Activated T-helper 17 cell treated with anti-CD3 and anti-CD28 coated beads, Interleukin-2, amount 50 U/mL, for 72 hours (primary cell): ENCODE measurements around the gene SNRPD2. TPM values are rescaled to one million over a fixed set of nuclear protein-coding genes. Genes with fewer than 3 reads are reported as not detected.

Experiments used
- ATAC-seq: fragments of 150-1000 bp; cut with Tn5 transposase; replicated peaks from 2 replicates; pipeline ENCODE4 v1.10.0; 2021; ENCODE audit warnings: mild to moderate bottlenecking, moderate library complexity
- H3K27ac Mint-ChIP-seq: one replicate; pipeline ENCODE4 v1.8.0; 2022; ENCODE audit warnings: mixed read lengths
- H3K27me3 Mint-ChIP-seq: one replicate; pipeline ENCODE4 v1.8.0; 2022; ENCODE audit warnings: mixed read lengths
- H3K36me3 Mint-ChIP-seq: one replicate; pipeline ENCODE4 v1.8.0; 2022; ENCODE audit warnings: low read depth, mild to moderate bottlenecking, mixed read lengths
- H3K4me1 Mint-ChIP-seq: one replicate; pipeline ENCODE4 v1.8.0; 2022; ENCODE audit warnings: mixed read lengths
- H3K4me3 Mint-ChIP-seq: one replicate; pipeline ENCODE4 v1.8.0; 2022; ENCODE audit warnings: mild to moderate bottlenecking, mixed read lengths
- H3K9me3 Mint-ChIP-seq: one replicate; pipeline ENCODE4 v1.8.0; 2022; ENCODE audit warnings: mixed read lengths
- total RNA-seq, 2 donors: library from RNA; stranded (reverse); gene quantifications; one replicate each; pipeline ENCODE4 v1.2.3, GENCODE V29; 2022

Gene SNRPD2
- total RNA-seq, 2 donors from 2014 or later, result 544 to 752 TPM

DNA sequence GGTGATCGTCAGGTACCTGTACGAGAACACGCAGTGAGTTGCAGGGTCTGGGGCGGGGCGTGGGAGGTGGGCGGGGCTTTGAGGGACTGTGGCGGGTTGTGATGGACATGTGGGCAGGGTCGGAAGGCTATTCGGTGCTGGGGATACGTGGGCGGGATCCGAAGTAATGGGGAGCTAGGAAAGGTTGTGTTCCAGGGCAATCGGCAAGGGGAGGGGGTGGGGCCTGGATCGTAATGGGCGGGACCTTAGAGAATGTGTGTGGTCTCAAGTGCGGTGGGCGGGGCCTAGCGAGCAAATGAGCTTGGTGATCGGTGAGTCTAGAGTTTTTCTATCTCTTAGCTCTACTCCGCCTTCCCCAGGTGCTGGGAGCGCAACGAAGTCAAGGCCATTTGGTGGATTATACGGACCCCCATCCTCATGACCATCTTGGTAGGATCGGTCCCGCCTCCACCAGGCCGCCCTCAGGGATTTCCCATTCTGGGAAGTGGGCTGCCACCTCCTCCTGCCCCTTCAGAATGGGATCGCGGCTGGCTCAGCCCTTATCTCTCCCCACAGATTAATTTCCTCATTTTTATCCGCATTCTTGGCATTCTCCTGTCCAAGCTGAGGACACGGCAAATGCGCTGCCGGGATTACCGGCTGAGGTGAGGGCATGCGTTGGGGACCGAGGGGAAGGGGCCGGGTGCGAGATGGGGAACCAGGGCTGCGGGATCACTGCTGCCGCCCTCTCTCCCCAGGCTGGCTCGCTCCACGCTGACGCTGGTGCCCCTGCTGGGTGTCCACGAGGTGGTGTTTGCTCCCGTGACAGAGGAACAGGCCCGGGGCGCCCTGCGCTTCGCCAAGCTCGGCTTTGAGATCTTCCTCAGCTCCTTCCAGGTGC is 14.2 kb downstream of the SNRPD2 start:
- Mint-ChIP-seq H3K9me3 (no peaks in the 10 kb centered on the region), H3K27ac (peak overlapping the region; percentile 51), H3K4me3 (peak overlapping the region; percentile 76), H3K4me1 (peaks cover 12% of the 10 kb centered on the region), H3K27me3 (peaks cover 2% of the 10 kb centered on the region), H3K36me3 (peaks cover 3% of the 10 kb centered on the region)
- peak; percentile 72 for ATAC-seq

DNA sequence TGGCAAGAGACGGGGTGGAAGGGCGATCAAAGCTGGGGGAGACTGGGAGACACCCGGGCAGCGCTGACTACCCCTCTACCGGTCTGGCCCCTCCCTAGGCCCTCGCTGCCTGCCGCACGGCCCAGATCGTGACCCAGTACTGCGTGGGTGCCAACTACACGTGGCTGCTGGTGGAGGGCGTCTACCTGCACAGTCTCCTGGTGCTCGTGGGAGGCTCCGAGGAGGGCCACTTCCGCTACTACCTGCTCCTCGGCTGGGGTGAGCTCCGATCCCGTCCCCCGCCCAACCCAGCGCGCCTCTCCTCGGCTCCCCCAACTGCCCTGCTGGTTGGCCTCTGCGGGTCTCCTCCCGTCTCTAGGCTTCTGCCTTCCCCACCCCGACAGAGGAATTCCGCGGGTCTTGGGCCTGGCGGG is 14.9 kb downstream of the SNRPD2 start:
- no peaks in the 10 kb centered on the region for H3K9me3 Mint-ChIP-seq
- H3K27ac Mint-ChIP-seq, result no peak overlapping the region
- peak overlapping the region; percentile 76 for H3K4me3 Mint-ChIP-seq
- H3K4me1 Mint-ChIP-seq, result peaks cover 9% of the 10 kb centered on the region
- H3K36me3 Mint-ChIP-seq, result peaks cover 6% of the 10 kb centered on the region
- H3K27me3 Mint-ChIP-seq, result peaks cover 3% of the 10 kb centered on the region
- peak; percentile 41 for ATAC-seq

DNA sequence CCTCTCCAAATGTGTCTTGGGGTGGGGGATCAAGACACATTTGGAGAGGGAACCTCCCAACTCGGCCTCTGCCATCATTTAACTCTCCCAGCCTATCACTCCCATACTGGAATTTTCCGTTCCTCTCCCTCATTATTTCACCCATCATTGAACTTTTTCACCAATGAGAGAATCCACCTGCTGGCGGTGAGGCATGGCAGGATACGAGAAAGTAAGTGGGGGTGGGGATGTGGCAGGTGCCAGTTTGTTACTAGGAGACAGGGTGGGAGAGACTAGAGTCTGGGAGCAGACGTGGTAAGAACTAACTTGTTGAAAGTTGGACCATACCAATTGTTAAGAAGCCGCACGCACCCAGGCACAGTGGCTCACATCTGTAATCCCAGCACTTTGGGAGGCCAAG is 16.8 kb downstream of the SNRPD2 start:
- H3K36me3 Mint-ChIP-seq, result peaks cover 6% of the 10 kb centered on the region
- no peak overlapping the region for H3K4me3 Mint-ChIP-seq
- no peak overlapping the region for H3K27ac Mint-ChIP-seq
- ATAC-seq, result no peak
- H3K4me1 Mint-ChIP-seq, result peaks cover 4% of the 10 kb centered on the region
- H3K27me3 Mint-ChIP-seq, result peaks cover 14% of the 10 kb centered on the region
- H3K9me3 Mint-ChIP-seq, result no peaks in the 10 kb centered on the region

DNA sequence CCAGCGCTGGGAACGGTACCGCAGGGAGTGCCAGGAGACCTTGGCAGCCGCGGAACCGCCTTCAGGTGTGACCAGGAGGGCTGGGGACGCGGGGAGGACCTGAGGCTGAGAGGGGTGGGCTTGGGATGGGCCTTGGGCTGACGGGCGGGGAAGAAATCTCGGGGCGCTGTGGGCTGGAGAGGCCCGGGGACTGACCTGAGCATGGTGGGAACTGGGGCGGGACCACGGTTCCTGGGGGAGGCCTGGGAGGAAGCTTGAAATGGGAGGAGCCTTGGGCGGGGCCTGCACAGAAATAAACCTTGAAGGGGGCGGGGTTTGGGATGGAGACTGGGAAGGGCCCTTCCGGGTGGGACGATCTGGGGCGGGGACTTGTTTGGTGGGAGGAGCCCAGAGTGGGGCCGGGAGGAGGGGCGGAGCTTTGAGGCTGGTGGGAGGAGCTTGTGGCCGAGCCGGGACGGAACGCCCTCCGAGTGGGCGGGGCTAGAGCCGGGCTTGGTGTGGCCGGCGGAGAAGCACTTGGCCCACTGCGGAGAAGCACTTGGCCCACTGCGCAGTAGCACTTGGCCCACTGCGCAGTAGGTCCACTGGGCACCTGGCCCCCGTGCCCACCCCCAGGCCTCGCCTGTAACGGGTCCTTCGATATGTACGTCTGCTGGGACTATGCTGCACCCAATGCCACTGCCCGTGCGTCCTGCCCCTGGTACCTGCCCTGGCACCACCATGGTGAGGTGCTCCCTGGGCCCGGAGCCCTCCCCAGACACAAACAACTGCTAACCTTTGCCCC is 20.9 kb downstream of the SNRPD2 start:
- H3K9me3 Mint-ChIP-seq, result no peaks in the 10 kb centered on the region
- H3K36me3 Mint-ChIP-seq, result peaks cover 6% of the 10 kb centered on the region
- no peak overlapping the region for H3K27ac Mint-ChIP-seq
- peak overlapping the region; percentile 95 for H3K4me3 Mint-ChIP-seq
- peaks cover 8% of the 10 kb centered on the region for H3K4me1 Mint-ChIP-seq
- no peak for ATAC-seq
- H3K27me3 Mint-ChIP-seq, result peaks cover 14% of the 10 kb centered on the region

DNA sequence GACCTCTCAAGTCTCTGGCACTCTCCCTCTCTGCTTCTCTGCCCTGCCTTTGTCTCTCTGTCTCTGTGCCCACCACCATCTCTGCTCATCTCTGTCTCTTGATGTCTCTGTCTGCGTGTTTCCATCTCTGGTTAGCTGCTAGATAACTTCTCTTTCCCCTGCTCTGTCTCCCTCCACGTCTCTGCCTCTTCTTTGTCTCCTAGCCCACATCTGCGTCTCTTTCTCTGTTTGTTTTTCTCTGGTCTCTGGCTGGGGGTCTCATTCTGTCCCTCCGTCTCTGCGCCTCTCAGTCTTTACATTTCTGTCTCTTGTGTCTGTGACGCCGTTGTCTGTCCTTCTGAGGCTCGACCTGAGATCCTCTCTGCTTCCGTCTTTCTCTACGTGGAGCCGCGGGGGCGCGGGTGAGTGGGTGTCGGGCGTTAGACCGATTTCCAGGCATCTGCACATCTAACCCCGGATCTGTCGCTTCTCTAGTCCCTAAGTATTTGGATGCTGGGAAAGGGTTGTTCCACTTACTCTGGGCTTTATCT is 23.3 kb downstream of the SNRPD2 start:
- peak overlapping the region; percentile 95 for H3K4me3 Mint-ChIP-seq
- H3K27me3 Mint-ChIP-seq, result peaks cover 14% of the 10 kb centered on the region
- H3K4me1 Mint-ChIP-seq, result peaks cover 8% of the 10 kb centered on the region
- H3K27ac Mint-ChIP-seq, result peak overlapping the region; percentile 95
- H3K9me3 Mint-ChIP-seq, result no peaks in the 10 kb centered on the region
- H3K36me3 Mint-ChIP-seq, result peaks cover 6% of the 10 kb centered on the region
- no peak for ATAC-seq

DNA sequence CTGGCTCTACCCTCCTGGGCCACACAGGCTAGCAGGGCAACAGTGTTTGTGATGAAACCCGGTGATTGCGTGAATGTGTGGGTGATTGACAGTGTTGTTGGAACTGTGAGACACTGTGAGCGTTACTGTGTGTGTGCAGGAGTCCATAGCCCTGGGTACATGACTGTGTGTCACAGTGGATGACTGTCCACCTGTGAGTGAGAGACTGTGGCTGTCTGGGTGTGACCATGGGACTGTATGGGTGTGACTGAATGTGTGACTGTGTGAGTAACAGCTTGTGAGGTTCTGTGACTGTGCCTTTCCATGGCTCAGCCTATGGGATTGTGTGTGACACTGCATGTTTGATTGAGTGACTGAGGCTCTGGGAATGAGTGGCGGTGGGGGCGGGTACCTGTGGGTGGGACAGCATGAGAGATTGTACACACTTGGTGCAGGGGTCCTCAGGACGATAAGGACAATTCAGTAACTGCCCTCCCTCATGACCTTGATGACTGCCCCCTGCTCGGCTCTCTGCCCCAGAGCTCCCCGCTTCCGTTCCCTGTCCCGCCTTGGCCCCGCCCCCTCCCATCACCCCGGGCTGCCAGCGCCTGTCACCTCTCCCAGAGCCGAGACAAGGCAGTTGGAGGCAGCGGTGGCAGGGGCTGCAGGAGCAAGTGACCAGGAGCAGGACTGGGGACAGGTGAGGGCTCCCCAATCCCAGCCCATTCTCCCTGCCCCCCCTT is 24.0 kb downstream of the SNRPD2 start, which contains the start of gene GIPR:
Gene GIPR, plus strand, starts transcription at position 602 of the 722 bp plus-strand sequence. CDS start 1,300 bp downstream, outside the sequence.
- H3K4me1 Mint-ChIP-seq, result peaks cover 8% of the 10 kb centered on the region
- peaks cover 14% of the 10 kb centered on the region for H3K27me3 Mint-ChIP-seq
- H3K4me3 Mint-ChIP-seq, result peak within 1 kb of the TSS; percentile 95
- H3K27ac Mint-ChIP-seq, result peak within 1 kb of the TSS; percentile 95
- H3K36me3 Mint-ChIP-seq, result peaks cover 4% of the 10 kb centered on the region
- no peaks in the 10 kb centered on the region for H3K9me3 Mint-ChIP-seq
- peak; percentile 95 for ATAC-seq

DNA sequence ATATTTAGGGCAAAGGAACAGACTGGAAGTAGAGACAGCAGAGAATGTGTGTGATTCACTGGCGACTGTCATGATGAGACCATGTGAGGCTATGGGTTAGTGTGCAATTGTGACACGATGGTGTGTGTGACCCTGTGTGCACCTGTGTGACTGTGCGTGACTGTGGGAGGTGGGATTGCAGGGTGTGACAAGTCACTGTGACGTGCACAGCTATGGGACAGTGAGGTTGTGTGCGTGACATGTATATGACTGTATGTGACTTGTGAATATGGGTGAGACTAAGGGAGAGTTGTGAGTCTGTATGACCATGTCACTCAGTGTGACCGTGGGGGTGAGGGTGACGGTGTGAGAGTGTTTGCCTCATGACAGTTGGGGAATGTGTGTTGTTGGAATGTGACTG is 27.2 kb downstream of the SNRPD2 start:
- ATAC-seq, result no peak
- H3K27me3 Mint-ChIP-seq, result peaks cover 8% of the 10 kb centered on the region
- H3K36me3 Mint-ChIP-seq, result no peaks in the 10 kb centered on the region
- no peaks in the 10 kb centered on the region for H3K9me3 Mint-ChIP-seq
- peaks cover 8% of the 10 kb centered on the region for H3K4me1 Mint-ChIP-seq
- no peak overlapping the region for H3K4me3 Mint-ChIP-seq
- H3K27ac Mint-ChIP-seq, result no peak overlapping the region

DNA sequence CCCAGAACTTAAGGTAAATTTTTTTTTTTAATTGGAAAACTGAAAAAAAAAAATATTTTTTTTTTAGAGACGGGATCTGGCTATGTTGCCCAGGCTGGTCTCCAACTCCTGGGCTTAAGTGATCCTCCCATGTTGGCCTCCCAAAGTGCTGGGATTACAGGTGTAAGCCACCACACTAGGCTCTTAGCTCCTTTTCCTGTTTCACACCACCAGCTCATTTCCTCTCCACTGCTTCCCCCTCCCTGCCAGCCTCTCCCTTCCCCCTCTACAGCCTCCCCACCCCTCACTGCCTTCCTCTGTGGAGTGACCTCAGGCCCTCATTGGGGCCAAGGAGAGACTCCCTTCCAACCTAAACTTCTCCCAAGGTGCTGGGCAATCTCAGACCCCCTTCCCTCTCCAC is 28.0 kb downstream of the SNRPD2 start:
- no peaks in the 10 kb centered on the region for H3K36me3 Mint-ChIP-seq
- H3K27me3 Mint-ChIP-seq, result peaks cover 8% of the 10 kb centered on the region
- no peak overlapping the region for H3K4me3 Mint-ChIP-seq
- H3K4me1 Mint-ChIP-seq, result peaks cover 8% of the 10 kb centered on the region
- no peak for ATAC-seq
- no peaks in the 10 kb centered on the region for H3K9me3 Mint-ChIP-seq
- H3K27ac Mint-ChIP-seq, result no peak overlapping the region

DNA sequence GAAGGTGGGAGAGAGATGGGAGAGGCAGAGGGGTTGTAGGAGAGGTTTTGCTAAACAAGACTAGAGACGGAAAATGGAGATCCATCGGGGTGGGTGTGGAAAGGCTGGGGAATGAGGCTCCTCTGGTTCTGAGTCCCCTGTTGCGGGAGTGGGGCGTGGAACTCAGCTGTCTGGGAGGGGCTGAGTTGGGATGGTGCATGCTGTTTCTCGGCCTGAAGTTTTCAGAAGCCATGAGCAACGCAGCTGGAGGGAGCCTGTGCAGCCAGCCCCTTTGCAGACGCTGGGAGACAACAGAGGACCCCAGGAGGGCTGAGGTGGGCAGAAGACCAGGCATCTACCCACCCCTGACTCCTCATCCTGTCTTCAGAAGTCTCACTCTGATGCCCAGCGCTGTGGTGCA is 31.1 kb downstream of the SNRPD2 start:
- H3K4me3 Mint-ChIP-seq, result no peak overlapping the region
- no peak for ATAC-seq
- H3K9me3 Mint-ChIP-seq, result no peaks in the 10 kb centered on the region
- H3K36me3 Mint-ChIP-seq, result no peaks in the 10 kb centered on the region
- H3K4me1 Mint-ChIP-seq, result no peaks in the 10 kb centered on the region
- H3K27ac Mint-ChIP-seq, result no peak overlapping the region
- peaks cover 8% of the 10 kb centered on the region for H3K27me3 Mint-ChIP-seq

DNA sequence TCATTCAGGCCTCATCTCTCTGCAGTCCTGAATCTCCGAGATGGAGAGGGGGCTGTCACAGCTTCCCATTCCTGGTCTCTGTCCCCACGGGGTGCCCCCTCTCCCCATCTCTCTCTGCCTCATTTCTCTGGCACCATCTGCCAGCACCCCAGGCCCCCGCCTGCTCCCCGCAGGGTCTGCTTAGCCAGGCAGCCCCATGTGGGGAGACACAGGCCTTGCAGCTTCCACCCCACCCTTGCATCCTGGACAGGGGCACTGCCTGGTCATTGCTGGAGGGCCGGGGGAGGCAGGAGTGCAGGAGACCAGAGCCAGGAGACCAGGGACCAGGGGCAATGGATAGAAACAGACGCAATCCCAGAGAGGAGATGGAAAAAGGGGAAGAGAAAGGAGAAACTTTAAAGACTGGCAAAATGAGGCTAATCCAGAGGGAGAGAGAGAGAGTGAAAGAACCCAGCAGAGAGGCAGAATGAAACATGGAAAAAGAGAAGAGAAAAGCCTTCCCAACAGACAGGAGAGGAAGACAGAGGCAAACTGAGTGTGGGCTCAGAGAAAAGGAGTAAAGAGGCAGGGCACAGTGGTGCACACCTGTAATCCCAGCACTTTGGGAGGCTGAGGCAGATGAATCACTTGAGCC is 32.5 kb downstream of the SNRPD2 start:
- no peak overlapping the region for H3K4me3 Mint-ChIP-seq
- no peak overlapping the region for H3K27ac Mint-ChIP-seq
- no peaks in the 10 kb centered on the region for H3K36me3 Mint-ChIP-seq
- ATAC-seq, result no peak
- H3K4me1 Mint-ChIP-seq, result no peaks in the 10 kb centered on the region
- peaks cover 8% of the 10 kb centered on the region for H3K27me3 Mint-ChIP-seq
- no peaks in the 10 kb centered on the region for H3K9me3 Mint-ChIP-seq

DNA sequence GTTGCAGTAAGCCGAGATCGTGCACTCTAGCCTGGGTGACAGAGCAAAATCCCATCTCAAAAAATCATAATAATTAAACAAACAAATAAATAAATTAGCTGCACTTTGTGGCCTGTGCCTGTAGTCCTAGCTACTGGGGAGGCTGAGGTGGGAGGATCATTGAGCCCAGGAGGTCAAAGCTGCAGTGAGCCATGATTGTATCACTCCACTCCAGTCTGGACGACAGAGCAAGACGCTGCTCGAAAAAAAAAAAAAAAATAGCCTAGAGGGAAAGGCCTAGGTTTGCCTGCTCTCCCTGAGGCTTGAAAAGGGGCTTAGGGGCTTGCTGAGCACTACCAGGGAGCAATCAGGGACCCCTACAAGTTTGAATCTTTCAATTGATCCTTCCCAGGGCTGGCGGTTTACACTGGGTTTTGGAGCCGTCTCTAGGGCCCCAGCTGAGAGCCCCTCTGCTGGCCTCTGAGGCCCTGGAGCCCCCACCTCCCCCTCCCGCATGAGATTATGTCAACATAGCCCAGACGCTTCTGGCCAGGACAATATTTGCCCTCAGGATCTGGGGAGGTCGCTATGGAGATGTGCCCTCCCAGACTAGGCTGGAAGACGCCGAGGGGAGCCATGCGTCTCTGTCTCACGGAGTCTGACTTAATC is 34.1 kb downstream of the SNRPD2 start:
- no peak overlapping the region for H3K4me3 Mint-ChIP-seq
- H3K4me1 Mint-ChIP-seq, result no peaks in the 10 kb centered on the region
- no peak overlapping the region for H3K27ac Mint-ChIP-seq
- no peak for ATAC-seq
- no peaks in the 10 kb centered on the region for H3K9me3 Mint-ChIP-seq
- peaks cover 8% of the 10 kb centered on the region for H3K27me3 Mint-ChIP-seq
- no peaks in the 10 kb centered on the region for H3K36me3 Mint-ChIP-seq

DNA sequence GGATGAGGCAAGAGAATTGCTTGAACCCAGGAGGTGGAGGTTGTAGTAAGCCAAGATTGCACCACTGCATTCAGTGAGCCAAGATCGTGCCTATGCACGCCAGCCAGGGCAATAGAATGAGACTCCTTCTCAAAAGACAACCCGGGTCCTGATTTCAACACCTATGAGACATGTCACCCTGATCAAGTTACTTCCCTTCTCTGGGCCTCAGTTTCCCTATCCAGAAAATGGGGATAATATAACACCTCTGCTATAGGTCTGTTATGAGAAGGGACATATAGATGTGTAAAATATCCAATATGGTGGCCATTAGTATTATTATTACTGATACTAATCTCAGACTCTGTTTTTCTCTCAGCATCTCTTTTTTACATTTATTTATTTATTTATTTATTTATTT is 36.7 kb downstream of the SNRPD2 start:
- no peaks in the 10 kb centered on the region for H3K4me1 Mint-ChIP-seq
- H3K36me3 Mint-ChIP-seq, result no peaks in the 10 kb centered on the region
- no peaks in the 10 kb centered on the region for H3K9me3 Mint-ChIP-seq
- H3K27ac Mint-ChIP-seq, result no peak overlapping the region
- H3K4me3 Mint-ChIP-seq, result no peak overlapping the region
- no peaks in the 10 kb centered on the region for H3K27me3 Mint-ChIP-seq
- ATAC-seq, result no peak

DNA sequence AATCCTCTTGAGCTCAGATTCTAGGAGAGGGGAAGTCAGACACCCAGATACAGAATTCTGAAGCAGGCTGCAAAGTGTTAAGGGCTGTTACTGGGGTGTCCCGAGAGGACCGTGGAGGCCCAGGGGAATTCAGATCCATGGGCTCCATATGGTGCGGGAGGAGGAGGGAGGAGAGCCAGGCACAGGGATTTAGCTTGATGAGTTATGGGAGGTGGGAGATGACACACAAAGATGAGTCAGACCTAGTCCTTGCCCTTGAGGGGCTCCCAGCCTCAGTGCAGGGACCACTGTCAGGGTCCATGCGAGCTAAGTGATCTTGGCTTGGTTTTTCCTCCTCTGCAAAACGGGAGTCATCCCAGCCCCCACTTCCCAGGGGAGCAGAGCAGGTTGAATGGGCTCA is 38.1 kb downstream of the SNRPD2 start:
- Mint-ChIP-seq H3K4me1 (no peaks in the 10 kb centered on the region), H3K27me3 (no peaks in the 10 kb centered on the region)

More for the DNA sequence above, 38.1 kb downstream of the SNRPD2 start:
- no peaks in the 10 kb centered on the region for H3K9me3 Mint-ChIP-seq
- H3K36me3 Mint-ChIP-seq, result no peaks in the 10 kb centered on the region
- H3K4me3 Mint-ChIP-seq, result no peak overlapping the region
- no peak overlapping the region for H3K27ac Mint-ChIP-seq
- ATAC-seq, result no peak
